Esophagus (tissue), 2 donors: ENCODE data around the gene MORC2. TPM values are rescaled to one million over a fixed set of nuclear protein-coding genes. Genes with fewer than 3 reads are reported as not detected.

Experiments
- H3K27ac ChIP-seq, 2 donors: one replicate each; pipeline ENCODE4 v1.5.1; 2013; ENCODE audit warnings: low read depth in 2 of 2, mild to moderate bottlenecking in 2 of 2, inconsistent platforms in 1 of 2, low read length in 1 of 2, moderate library complexity in 1 of 2
- H3K27me3 ChIP-seq, 2 donors: one replicate each; pipeline ENCODE4 v1.6.1; 2013; ENCODE audit warnings: low read length in 2 of 2, control low read depth in 1 of 2, mild to moderate bottlenecking in 1 of 2; ENCODE audit not compliant: insufficient read depth in 2 of 2, control insufficient read depth in 1 of 2
- H3K36me3 ChIP-seq, 2 donors: one replicate each; pipeline ENCODE4 v1.6.1; 2013; ENCODE audit warnings: low read length in 1 of 2; ENCODE audit not compliant: control insufficient read depth in 2 of 2, insufficient read depth in 2 of 2
- H3K4me1 ChIP-seq, 2 donors: one replicate each; pipeline ENCODE4 v1.6.1; 2013; ENCODE audit warnings: low read length in 1 of 2; ENCODE audit not compliant: control insufficient read depth in 2 of 2, insufficient read depth in 2 of 2
- H3K4me3 ChIP-seq, 2 donors: one replicate each; pipeline ENCODE4 v1.5.1; 2013; ENCODE audit warnings: low read length in 2 of 2, mild to moderate bottlenecking in 2 of 2, low read depth in 1 of 2, moderate library complexity in 1 of 2
- H3K9me3 ChIP-seq, 2 donors: one replicate each; pipeline ENCODE4 v1.6.1; 2013; ENCODE audit warnings: mild to moderate bottlenecking in 2 of 2, low read depth in 1 of 2, low read length in 1 of 2, moderate library complexity in 1 of 2; ENCODE audit not compliant: control insufficient read depth in 2 of 2, insufficient read depth in 1 of 2
- WGBS, 2 donors: extraction: QIAGEN DNeasy Blood & Tissue Kit; methylation state at CpG; one replicate each; pipeline ENCODE4 v1.1.7; 2013; 5-methylcytosine and 5-hydroxymethylcytosine counted together
- polyA plus RNA-seq, 2 donors: library from polyadenylated mRNA; stranded (reverse); fragments of 200-250 nt; gene quantifications; one replicate each; pipeline ENCODE4 v1.2.3, GENCODE V29; 2013
- donor health status: healthy with polysubstance abuse.
- donor health status: Bipolar disorder and iron deficiency.

The MORC2 gene
- polyA plus RNA-seq, result 10 to 100 TPM in 1 of 2 donors, 1 to 10 TPM in 1; 8.4 to 19.3 TPM

DNA sequence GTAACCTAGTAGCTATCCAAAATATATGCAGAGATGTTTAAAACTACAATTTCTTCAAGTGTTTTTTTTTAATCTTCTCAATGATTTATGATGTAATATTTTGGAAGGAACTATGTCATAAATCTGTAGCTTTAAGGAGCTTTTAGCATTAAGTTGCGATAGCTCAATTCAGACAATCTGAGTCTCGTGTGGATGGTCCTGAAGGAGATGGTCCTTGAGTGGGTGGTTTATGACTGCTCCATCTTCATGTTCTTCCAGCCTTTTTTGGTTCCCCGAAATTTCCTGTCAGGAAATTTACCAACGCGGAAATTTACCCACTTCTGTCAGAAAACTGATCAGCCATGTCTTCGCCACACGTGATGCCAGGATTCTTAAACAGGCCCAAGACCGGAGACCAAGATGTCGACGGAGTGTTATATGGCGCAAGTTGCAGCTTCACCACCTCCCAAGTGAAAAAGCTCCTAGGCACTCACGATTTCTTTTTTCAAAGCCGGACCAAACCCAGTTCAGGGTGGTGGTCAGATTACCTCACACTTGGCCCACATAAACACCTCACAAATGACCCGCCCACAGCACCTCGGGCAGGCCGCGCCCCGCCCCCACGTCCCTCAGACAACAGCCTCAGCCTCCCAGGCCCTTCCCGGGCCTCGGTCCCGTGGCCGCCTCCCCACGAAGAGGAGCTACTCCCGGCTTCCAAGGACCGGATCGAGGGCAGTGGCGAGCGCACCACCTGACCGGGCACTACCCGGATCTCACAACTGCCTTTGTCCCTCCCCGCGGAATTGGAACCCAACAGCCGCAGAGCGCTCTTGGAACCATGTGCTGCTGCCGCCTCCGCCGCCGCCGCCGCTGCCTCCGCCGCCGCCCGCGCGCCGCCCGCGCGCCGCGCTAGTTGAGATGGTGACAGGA lies at the start of gene MORC2:
Gene MORC2 (minus strand): TSS at position 760 of the 909 bp plus-strand sequence. CDS start 885 bp downstream, outside the sequence.
- Histone ChIP-seq H3K27ac (peak within 1 kb of the TSS; percentile 92 to 95), H3K4me1 (peaks cover 0 to 7% of the 10 kb centered on the region in 2 donors), H3K36me3 (peaks cover 5 to 11% of the 10 kb centered on the region in 2 donors), H3K4me3 (peak within 1 kb of the TSS; percentile 67 to 80), H3K9me3 (peaks cover 0 to 6% of the 10 kb centered on the region in 2 donors), H3K27me3 (no peaks in the 10 kb centered on the region)
- 22 to 25% methylated on average over 42 to 53 of the region's 53 CpGs for WGBS, 2 donors

GRCh38 chr22:31005535-31005934 lies 37.0 kb upstream of the MORC2 start:
- H3K27me3 ChIP-seq, result no peaks in the 10 kb centered on the region

DNA sequence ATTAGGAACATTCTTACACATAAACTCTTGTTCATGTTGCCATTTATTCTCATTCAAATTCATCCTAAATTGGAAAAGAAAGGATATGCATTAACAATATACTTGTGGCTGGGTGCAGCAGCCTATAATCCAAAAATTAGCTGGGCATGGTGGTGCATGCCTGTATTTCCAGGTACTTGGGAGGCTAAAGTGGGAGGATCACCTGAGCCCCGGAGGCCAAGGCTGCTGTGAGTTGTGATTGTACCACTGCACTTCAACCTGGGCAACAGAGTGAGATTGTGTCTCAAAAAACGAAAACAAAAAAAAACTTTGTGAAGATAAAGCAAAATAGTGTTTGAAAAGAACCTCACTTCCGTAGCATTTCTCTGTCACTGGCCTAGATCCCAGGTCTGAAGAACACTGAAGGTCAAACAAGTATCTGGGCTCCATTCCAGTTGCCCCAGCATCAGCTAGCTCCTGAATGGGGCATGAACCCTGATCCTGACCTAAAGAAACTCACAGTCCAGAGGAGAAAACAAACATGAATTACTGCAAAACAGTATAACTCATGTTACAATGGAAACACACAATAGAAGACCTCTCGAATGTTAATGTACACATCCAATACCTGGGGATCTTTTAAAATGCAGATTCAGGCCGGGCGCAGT lies 32.7 kb upstream of the MORC2 start:
- no peaks in the 10 kb centered on the region for H3K4me1 ChIP-seq
- H3K27me3 ChIP-seq, result no peaks in the 10 kb centered on the region
- peaks cover 0 to 2% of the 10 kb centered on the region in 2 donors for H3K9me3 ChIP-seq
- no peak overlapping the region for H3K4me3 ChIP-seq
- 83 to 91% methylated on average over 6 of the region's 6 CpGs for WGBS, 2 donors
- no peak overlapping the region for H3K27ac ChIP-seq
- no peaks in the 10 kb centered on the region for H3K36me3 ChIP-seq

More at GRCh38 chr22:31005535-31005934, 37.0 kb upstream of the MORC2 start:
- Histone ChIP-seq H3K36me3 (no peaks in the 10 kb centered on the region), H3K4me3 (no peak overlapping the region), H3K4me1 (no peaks in the 10 kb centered on the region), H3K27ac (no peak overlapping the region), H3K9me3 (peaks cover 0 to 2% of the 10 kb centered on the region in 2 donors)

DNA sequence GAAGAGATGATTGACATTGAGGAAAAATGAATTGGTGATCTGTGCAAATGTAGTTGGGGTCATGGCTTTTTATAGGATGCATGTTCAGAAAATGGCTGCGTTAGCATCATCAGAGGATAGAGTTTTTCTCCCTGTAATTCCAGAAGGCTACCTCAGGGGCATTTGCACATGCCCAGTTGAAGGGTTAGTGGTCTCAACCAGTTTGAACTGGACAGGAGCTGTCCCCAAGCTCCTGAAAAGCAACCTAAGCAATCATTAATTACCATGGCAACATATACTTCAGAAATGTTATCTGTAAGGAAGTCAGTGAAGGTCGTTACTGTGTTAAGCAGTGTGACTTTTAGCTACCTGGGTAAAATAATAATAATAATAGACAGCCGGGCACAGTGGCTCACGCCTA lies 29.8 kb upstream of the MORC2 start:
- H3K27me3 ChIP-seq, result no peaks in the 10 kb centered on the region
- no peak overlapping the region for H3K27ac ChIP-seq
- no peaks in the 10 kb centered on the region for H3K36me3 ChIP-seq
- H3K4me3 ChIP-seq, result no peak overlapping the region
- 82 to 85% methylated on average over 4 of the region's 4 CpGs for WGBS, 2 donors
- H3K4me1 ChIP-seq, result no peaks in the 10 kb centered on the region
- no peaks in the 10 kb centered on the region for H3K9me3 ChIP-seq

DNA sequence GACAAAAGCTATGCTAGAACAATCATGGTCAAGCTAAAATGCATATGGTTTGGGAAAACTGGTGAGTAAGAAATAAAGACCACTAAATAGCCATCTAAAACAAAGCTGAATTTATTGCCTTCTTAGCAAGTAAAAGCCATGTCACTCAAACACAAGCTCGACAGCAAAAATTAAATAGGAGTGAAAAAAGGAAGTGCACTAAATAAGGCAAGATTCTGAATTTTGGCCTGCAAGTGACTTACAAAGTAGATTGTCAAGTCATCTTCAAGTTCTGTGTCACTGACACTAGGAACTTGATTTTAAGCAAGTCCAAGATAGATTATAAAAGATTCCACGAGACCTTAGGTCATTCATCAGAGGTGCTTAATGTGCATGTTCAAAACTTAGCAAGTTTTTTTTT lies 27.9 kb upstream of the MORC2 start:
- no peak overlapping the region for H3K27ac ChIP-seq
- 60 to 76% methylated on average over 2 of the region's 2 CpGs for WGBS, 2 donors
- H3K27me3 ChIP-seq, result no peaks in the 10 kb centered on the region
- no peak overlapping the region for H3K4me3 ChIP-seq
- H3K4me1 ChIP-seq, result no peaks in the 10 kb centered on the region
- peaks cover 2% of the 10 kb centered on the region in 2 donors for H3K9me3 ChIP-seq
- no peaks in the 10 kb centered on the region for H3K36me3 ChIP-seq

DNA sequence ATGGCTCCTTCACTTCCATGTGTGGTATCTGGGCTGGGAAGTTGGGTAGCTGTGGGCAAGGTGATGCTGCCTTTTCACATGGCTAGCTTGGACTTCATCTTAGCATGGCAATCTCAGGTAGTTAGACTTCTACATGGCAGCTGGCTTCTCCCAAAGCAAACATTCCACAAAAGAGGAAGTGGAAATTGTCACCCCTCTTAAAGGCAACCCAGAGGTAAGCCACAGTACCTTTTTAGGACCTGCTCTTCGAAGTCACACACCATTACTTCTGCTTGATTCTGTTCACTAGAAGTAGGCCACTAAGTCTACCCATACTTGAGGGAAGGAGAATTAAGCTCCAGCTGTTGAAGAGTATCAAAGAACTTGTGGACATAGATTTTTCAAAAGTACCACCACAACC lies 26.4 kb upstream of the MORC2 start:
- no peaks in the 10 kb centered on the region for H3K27me3 ChIP-seq
- no peak overlapping the region for H3K27ac ChIP-seq
- H3K36me3 ChIP-seq, result no peaks in the 10 kb centered on the region
- H3K9me3 ChIP-seq, result peaks cover 2% of the 10 kb centered on the region in 2 donors
- WGBS, 2 donors, result 61 to 64% methylated on average over 1 of the region's 1 CpG
- no peak overlapping the region for H3K4me3 ChIP-seq
- no peaks in the 10 kb centered on the region for H3K4me1 ChIP-seq

- no peak overlapping the region for H3K27ac ChIP-seq
- no peaks in the 10 kb centered on the region for H3K27me3 ChIP-seq
- peaks cover 2% of the 10 kb centered on the region in 2 donors for H3K9me3 ChIP-seq
- no peak overlapping the region for H3K4me3 ChIP-seq
- H3K4me1 ChIP-seq, result no peaks in the 10 kb centered on the region
- no peaks in the 10 kb centered on the region for H3K36me3 ChIP-seq
- WGBS, 2 donors, result 52 to 66% methylated on average over 2 of the region's 2 CpGs
These were observed 24.0 kb upstream of the MORC2 start for GRCh38 chr22:30992565-30992964.

GRCh38 chr22:30990690-30991089 lies 22.1 kb upstream of the MORC2 start:
- H3K27ac ChIP-seq, result no peak overlapping the region
- no peaks in the 10 kb centered on the region for H3K36me3 ChIP-seq
- H3K9me3 ChIP-seq, result peaks cover 2% of the 10 kb centered on the region in 2 donors
- H3K27me3 ChIP-seq, result no peaks in the 10 kb centered on the region
- H3K4me1 ChIP-seq, result no peaks in the 10 kb centered on the region
- H3K4me3 ChIP-seq, result no peak overlapping the region
- WGBS, 2 donors, result 89 to 91% methylated on average over 1 of the region's 1 CpG

GRCh38 chr22:30989474-30989873 lies 20.9 kb upstream of the MORC2 start:
- Histone ChIP-seq H3K4me1 (no peaks in the 10 kb centered on the region), H3K4me3 (no peak overlapping the region), H3K9me3 (peaks cover 2% of the 10 kb centered on the region in 2 donors), H3K27ac (no peak overlapping the region), H3K27me3 (no peaks in the 10 kb centered on the region), H3K36me3 (no peaks in the 10 kb centered on the region)
